Islet precursor cell (in vitro differentiated cells): ENCODE data around the gene SASH1.

ENCODE experiments used
- DNase-seq: peaks from one replicate; pipeline ENCODE4 v3.0.0-alpha.2; 2018

The SASH1 gene

DNA sequence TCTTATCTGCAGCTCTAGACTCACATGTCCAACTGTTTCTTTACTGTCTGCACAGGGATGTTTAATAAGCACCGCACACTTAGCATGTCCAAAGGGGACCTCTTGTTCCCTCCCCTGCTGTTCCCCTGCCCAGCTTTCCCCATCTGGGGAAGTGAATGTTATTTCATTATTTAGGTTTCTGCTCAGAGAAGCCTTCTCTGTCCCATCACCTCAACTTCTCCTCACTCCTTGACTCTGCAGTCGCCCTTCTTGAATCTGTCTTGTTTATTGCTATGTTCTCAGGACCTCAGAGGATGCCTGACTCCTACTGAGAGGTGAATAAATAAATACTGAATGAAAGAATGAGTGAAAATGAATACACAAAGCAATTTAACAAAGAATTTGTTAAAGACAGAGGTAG lies 121.0 kb downstream of the SASH1 start:
- no peak for DNase-seq

GRCh38 chr6:148464319-148465010 lies 121.8 kb downstream of the SASH1 start:
- peak; percentile 76 for DNase-seq

- DNase-seq, result no peak
Observed at GRCh38 chr6:148465011-148465335, 122.3 kb downstream of the SASH1 start.

GRCh38 chr6:148465670-148466069 lies 123.0 kb downstream of the SASH1 start:
- no peak for DNase-seq

- no peak for DNase-seq
Observed at GRCh38 chr6:148466158-148466557, 123.5 kb downstream of the SASH1 start.

- DNase-seq, result no peak
Observed at GRCh38 chr6:148467926-148468325, 125.3 kb downstream of the SASH1 start.

DNA sequence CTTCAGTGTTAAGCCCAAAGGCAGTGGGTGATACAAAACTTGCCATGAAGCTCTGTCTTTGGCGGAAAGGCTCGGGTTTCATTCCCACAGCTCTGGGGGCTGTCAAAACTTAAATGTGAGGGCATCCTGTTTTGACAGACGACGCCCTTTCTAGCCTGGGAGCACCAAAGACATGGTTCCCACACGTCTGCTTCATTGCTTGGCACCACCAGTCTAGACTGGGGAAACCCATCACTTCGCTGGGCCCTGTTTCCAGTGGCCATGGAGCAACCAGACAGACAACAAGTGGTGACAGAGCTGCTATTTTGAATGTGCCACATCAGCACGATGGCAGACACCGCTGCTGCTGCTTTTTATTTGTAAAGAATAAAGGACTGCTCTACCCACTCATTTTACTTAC lies 127.5 kb downstream of the SASH1 start:
- peak; percentile 77 for DNase-seq

DNA sequence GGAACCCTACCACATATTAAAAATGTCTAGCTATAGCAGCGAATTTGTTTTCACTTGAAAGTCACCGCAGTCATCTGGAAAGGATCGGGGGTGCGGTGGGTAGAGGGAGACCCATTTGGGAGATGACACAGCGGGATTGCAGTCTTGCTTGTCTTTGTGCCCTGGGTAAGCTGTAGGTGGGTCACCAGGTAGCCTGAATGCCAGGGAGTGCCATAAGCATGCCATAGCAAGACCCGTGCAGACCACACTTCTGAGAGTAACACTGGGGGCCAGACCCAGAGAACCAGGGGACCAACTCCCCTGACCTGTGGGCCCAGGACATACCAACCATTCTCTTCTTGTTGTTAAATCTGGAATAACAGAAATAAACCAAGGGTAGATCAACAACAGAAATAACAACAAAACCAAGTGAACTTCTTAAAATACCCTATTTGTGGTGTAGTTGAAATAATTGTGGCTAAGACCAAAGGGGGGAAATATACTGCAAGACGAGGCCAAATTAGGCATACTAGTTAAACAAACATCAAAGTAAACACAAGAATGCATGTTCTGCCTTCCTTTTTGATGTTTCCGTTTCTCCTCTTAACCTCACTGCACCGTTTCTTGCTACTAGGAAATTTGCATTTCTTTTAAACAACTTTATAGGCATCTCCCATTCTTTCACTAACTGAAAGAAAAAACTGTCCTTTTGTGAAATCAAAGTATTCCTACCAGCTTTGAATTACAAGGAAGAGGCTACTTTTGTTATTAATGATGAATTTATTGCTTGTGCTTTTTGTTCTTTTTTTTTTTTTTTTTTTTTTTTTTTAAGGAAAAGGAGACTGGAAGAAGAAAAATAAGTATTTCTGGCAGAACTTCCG lies 128.2 kb downstream of the SASH1 start:
- no peak for DNase-seq

GRCh38 chr6:148471624-148472159 lies 129.1 kb downstream of the SASH1 start:
- DNase-seq, result no peak

DNA sequence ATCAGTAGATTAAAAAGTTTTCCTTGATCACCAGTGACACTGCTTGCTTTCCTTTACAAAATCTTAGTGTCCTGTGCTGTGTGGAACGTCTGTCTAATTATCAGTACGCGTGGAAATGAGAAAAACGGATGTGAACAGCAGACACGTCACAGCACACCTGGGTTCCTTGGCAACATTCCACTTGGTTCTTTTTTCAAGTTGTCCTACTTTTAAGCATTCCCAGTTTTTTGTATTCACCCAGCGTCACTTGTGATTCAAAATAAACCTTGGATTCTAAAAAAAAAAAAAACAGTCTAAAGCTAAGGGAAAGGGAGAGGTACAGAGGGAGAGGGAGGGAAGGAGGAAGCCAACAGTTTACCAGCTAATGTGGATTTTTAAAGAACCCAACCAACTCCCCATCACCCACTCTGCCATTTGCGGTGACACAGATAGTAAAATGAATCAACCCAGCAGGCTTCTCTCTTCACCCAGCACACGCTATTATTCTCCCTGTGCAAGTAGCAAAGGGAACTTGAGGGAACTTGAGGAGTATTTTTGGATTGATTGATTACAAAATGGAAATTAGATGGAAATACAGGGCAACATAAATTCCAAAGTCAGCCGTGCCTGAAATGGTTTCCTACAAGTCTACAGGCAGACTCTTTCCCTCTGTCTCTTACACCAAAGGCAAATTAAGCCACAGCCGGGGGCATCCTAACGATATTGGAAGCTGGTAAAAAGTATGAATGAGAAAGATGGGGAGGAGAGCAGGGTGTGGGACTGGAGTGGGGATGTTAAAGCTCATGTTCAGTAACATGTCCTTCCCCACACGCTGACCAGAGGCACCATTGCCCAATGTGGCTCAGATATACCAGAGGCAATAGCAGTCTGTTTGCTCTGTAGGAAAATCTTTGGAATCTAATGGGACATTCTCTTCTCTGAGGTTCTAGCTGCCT lies 129.8 kb downstream of the SASH1 start:
- no peak for DNase-seq

DNA sequence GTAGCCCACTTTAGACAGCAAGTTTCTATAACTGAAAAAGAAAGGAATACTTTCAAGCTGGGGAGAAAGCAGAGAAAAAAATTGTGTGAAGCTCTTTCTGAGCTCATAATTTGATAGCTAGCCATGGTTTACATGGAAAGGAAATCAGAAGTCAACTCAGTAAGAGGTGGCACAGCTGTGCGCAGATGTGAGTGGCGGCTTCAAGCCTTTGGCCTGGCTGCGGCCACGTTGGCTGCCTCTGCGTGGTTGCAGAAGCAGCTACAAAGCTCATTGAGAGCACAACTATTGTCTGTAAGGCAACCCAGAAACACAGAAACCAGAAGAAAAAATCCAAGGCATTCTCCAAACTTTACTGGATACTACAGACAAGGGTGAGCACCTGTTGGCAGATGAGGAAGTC lies 136.9 kb downstream of the SASH1 start:
- no peak for DNase-seq

DNA sequence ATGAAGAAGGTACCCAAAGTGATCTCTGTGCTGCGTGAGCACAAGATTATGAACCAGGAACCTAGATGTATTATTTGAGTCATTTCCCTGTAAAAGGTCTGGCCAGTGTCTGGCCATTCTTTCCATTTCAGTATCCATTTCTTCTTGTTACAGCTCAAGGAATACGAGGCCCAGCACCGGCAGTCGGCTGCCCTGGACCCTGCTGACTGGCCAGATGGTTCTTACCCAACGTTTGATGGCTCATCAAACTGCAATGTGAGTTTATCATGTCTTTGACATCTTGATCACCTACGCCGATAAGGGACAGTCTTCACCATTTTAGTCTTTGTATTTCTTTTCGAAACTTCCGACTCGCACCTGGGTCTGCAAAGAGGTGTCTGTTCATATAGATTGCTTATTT lies 144.8 kb downstream of the SASH1 start:
- no peak for DNase-seq

GRCh38 chr6:148491638-148492251 lies 149.1 kb downstream of the SASH1 start:
- DNase-seq, result no peak

- DNase-seq, result no peak
Observed at GRCh38 chr6:148492654-148493290, 150.1 kb downstream of the SASH1 start.

DNA sequence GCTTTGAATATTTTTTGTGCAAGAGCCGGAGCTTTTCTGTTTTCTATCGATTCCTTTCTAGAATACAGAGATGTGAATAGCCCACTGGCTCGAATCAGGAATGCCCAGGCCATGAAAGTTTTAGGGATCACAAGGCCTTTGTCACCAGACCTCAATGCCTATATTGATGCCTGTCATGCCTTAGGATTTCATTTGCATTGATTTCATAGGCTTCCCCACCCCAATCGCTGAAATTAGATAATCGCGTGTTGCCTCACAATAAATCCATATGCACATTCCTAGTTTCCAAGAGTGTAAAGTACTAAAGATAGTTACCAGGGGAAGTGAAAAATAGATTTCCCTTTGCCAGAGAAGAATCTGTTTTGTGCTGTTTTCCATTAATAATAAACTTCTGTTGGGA lies 150.8 kb downstream of the SASH1 start:
- DNase-seq, result no peak

- no peak for DNase-seq
Observed at GRCh38 chr6:148494226-148494625, 151.6 kb downstream of the SASH1 start.

- DNase-seq, result no peak
Observed at GRCh38 chr6:148495029-148495428, 152.4 kb downstream of the SASH1 start.

DNA sequence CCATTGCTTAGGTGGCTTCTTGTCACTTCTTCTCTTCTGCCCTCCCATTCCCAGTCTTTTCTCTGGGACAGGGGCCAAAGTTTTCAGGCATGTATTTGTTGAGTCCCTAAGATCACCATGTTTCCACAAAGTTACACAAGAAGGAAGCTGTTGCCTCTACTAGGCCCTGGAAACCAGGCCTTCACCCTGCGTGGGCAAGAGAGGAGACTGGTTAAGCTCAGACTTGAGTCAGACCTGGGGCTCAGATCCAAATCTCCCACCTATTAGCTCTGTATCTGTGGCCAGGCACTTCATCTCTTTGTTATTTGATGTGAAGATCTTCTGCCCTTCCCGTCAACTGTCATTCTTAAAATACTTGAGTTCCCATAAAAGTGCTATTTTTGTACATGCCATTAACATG lies 154.6 kb downstream of the SASH1 start:
- DNase-seq, result peak; percentile 76

DNA sequence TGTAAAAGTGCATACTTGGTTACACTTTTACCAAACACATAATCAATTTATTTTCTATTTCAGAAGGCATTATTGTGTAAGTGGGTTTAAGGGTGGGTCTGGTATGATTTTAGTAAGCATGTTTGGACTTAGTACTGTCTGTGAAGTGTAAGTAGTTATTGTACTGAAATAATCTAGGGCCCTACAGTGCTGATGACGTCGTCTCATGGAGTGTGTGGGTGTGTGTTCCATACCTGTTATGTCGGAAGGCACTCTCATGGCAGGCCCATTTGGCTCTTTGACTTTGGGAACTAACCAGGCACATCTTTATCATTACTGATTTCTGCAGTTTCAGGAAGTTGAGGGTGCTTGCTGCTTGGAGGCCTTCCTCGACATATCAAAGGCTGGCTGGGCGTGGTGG lies 155.1 kb downstream of the SASH1 start:
- DNase-seq, result no peak

GRCh38 chr6:148500402-148500801 lies 157.8 kb downstream of the SASH1 start:
- DNase-seq, result no peak

- DNase-seq, result peak; percentile 78
Observed at GRCh38 chr6:148501178-148501590, 158.5 kb downstream of the SASH1 start.
